ENCODE results near the gene CCDC61.
A peak's percentile ranks its signal among the peaks of the same experiment; 100 is the strongest.

The CCDC61 gene

DNA sequence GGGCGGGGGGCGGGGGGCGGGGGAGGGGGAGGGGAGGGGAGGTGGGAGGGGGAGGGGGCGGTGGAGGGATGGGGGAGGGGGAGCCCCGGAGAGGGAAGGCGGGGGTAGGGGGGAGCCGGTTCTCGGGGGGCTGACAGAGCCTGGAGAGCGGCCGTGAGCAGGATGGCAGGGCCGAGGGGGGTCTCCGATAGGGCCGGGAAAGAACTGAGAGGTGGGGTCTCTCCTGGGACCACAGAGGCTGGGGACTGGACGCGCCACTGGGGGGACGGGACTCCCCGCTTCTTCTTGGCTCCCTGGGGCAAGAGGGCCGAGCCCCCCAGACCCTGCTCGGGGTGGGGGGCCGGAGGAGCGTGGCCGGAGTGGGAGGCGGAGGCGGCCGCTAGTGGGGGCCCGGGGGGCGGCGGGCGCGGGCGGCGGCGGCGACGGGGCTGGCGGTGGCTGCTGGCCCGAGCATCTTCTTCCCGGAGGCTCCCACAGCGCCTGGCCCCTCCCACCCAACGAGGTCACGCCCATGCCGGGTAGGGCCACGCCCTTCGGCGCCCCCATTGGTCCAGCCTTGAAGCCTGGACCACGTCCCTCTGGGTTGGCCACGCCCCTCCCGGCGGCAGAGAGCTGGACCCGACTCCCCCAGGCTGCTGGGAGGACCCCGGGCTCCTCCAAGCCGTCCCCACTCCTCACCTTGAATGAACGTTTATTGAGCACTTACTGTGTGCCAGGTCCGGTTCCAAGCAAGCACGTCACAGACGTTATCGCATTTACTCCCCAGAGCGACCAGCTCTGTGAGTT is 21.5 kb upstream of the CCDC61 start, which contains the start of gene NOVA2:
TSS of gene NOVA2 (minus strand) at position 313 of the 786 bp plus-strand sequence. CDS start 514 bp downstream, outside the sequence.
- DNase-seq: peak; percentile 38

DNA sequence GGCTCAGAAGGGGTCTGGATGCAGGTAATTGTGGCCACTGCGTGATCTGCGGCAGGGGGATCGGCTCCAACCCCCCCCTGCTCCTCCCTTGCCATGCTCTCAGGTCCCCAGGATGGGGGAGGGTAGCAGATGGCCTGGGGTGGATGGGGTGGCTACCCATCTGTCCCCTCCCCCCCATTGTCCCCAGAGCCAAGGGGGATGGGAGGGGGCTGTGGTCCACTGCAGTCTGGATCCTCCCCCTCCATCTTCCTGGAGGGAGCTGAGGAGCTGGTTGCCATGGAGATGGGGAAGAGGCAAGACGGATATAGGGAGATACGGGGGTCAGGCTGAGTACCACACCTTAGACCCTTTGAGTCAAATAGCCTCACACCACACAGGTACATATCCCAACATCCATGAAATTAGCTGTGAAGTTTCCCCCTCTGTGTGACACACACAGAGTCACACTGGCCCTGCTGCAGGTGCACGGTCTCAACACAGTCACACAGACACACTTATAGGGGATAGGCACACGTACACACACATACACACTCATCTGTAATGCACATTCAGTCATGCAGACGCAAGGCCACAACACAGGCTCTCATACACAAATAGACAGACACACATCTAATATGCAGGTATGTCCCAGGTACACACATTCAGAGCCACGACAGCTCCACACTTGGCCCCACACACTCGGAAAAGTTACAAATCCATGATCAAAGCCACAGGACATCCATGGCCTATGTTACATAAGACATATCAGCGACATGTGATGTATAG is 19.8 kb upstream of the CCDC61 start:
- no peak for DNase-seq

DNA sequence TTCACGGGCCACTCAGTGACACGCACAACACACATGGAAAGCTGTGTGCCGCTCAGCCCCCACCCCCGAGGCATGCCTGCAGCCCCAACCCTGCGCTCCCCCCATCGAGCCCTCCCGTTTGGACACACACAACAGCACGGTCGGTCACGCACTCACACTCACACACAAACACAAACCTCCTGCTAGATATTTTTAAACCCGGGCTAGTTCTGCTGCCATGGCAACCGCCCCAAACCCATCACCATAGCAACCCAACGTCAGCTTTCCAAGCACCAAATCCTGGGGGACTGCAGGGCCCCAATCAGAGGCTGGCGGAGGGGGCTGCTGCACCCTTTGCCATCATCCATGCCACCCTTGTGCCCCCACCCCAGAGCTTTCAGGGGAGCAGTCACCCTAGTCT is 19.1 kb upstream of the CCDC61 start:
- no peak for DNase-seq

DNA sequence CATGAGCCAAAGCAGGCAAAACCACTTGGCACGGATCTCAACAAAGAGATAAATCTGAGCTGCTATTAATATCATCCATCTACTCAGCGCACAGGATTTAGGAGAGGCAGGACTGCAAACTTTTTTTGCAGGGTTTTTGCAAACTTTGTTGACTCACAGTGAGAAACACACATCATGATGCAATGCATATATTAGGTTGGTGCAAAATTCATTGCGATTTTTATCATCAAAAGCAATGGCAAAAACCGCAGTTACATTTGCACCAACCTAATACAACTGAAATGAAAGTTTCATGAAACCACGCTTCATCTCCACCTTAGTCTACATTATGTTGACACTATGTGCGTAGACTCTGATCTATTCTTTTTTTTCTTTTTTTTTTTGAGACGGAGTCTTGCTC is 17.1 kb upstream of the CCDC61 start:
- no peak for DNase-seq

DNA sequence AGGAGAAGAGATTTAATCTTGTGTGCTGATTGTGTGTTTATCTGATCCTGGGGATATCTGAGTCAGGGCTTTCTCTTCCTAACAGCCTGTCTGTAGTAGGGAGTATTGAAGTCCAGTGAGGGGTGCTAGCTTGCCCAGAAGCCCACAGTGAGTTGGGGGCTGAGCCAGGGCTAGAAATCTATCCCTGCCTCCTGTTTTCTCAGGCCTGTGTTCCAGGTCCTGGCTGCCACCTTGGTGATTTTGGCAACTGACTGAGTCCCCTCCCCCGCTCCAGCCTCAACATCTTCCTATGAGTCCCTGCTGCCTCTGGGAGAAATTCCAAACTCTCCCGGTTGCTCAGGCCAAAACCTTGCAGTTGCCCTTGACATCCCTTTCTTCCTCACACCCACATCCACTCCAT is 13.9 kb upstream of the CCDC61 start:
- DNase-seq: no peak

DNA sequence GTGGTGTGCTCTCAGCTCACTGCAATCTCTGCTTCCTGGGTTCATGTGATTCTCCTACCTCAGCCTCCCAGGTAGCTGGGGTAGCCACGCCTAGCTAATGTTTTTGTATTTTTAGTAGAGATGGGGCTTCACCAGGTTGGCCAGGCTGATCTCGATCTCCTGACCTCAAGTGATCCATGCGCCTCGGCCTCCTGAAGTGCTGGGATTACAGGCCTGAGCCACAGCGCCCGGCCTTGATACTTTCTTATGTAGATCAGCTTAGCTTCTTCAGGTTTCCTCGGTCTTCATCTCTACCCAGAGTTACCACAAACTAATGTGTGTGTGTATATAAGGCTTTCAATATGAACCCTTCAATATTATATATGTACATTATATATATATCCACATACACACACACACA is 9.9 kb upstream of the CCDC61 start:
- no peak for DNase-seq

DNA sequence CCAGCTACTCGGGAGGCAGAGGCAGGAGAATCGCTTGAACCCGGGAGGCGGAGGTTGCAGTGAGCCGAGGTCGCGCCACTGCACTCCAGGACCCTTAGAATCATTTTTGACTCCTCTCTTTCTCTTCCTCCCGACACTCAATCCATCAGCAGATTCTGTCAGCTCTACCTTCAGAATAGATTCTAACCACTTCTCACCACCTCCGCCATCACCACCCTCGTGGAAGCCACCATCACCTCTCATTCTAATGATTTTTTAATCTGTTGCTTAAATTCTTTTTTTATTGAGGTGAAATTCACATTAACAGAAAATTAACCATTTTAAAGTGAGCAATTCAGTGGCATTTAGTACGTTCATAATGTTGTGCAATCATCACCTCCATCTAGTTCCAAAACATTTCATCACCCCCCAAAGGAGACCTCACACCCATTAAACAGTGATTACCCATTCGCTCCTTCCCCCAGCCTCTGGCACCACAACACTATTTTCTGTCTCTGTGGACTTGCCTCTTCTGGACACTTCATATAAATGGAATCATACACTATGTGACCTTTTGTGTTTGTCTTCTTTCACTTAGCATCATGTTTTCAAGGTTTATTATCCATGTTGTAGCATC is 5.0 kb upstream of the CCDC61 start:
- no peak for DNase-seq

DNA sequence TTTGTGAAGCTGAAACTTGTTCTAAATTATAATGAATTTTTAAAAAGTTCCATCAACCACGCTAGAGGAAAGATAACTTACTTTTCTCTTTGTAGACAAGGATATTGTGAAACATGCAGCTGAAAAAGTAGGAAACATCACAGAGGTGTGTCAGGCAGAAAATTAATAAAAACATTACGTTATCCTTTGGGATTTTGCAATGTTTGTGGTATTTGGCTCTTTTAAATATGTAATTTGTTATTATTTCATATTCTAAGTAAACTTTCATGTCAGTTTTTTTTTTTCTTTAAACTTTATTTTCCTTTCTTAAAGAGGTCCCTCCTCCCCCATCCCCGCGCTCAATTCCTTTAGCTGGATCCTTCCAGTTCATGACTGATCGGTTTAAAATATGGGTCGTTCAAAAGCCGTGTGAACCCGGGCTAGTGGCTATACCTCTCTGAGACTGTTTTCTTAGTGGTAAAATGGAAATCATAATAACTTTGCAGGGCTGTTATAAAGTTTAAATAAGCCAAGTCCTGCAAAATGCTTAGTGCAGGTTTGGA is 740 bp upstream of the CCDC61 start:
- no peak for DNase-seq

DNA sequence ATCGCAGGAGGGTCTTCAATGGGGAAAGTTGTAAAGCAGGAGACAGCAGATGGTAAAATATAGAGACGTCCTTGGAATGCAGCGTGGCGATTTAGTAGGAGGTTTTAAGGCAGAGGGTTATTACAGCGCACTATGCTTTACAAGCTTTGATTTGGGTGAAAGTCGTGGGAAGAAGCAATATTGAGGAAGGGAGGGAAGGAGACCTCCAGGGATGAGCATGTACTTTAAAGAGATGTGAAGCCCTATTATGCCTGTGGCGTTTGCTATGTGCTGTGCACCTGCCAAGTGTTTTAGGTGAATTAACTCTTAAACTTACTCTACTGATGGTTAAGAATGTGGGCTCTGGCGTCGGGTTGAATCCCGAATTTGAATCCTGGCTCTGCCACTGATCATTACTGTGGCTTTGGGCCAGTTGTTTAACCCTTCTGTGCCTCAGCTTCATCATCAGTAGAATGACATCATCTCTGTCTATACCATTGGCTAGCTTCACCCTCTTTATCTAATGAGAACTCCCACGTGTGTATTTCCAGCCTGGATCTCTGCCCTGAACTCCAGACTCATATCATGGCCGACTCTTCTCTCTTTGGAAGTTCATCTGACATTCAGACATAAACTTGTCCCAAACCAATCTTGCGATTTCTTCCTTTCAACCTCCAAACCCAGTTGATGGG is 583 bp downstream of the CCDC61 start:
- DNase-seq: no peak

DNA sequence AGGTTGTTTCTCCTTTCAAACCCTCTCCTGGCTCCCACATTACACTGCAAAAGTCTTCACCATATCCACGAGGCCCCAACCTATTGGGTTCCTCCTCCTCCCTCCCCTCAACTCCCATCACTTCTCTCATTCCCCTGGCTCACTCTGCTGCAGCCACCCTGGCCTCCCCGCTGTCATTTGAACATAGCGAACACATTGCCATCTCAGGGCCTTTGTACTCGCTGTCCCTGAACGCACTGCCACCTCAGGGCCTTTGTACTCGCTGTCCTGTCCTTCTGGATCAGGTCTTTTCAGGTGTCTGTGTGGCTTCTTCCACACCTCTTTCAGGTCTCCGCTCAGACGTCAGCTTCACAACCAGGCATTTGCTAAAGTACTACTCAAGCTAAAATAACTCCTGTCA is 1.7 kb downstream of the CCDC61 start:
- DNase-seq: no peak

DNA sequence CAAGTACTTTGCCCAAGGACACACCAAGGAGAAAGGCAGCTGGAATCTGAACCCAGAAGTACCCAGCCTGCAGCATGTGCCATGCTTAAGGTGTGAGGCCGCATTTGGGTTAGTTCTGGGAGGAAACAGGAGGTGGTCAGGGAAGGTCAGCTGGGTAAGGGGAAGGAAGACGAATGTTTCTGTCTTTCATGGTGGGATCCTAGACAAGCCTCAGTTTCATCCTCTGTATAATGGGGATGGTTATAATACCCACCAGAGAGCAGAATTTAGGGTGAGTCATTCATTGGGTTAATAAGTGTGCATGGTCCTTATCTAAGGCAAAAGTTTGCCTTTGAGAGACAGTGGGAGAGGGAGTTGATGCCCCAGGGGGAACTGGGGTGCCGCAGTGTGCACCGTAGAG is 3.6 kb downstream of the CCDC61 start:
- no peak for DNase-seq

DNA sequence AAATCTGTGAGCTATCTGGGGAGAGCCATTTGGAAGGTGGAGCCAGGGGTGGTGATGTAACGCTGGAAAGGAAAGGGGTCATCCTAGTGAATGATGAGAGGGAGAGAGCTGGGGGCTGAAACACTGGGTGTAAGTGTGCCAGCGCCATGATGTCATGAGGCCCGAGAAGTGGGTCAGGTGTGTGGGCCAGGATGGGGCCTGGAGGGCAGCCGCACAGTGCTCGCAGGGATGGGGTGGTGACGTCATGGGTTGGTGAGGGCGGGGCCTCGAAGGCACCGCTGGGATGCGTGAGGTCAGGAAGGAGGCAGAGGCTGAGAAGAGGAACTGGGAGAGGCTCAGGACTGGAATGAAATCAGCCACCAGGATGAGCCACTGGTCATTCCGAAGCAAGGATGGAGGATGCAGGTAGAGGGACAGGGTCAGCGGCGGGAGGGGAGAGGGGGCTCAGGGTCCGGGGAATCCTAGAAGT is 4.4 kb downstream of the CCDC61 start:
- DNase-seq: no peak

DNA sequence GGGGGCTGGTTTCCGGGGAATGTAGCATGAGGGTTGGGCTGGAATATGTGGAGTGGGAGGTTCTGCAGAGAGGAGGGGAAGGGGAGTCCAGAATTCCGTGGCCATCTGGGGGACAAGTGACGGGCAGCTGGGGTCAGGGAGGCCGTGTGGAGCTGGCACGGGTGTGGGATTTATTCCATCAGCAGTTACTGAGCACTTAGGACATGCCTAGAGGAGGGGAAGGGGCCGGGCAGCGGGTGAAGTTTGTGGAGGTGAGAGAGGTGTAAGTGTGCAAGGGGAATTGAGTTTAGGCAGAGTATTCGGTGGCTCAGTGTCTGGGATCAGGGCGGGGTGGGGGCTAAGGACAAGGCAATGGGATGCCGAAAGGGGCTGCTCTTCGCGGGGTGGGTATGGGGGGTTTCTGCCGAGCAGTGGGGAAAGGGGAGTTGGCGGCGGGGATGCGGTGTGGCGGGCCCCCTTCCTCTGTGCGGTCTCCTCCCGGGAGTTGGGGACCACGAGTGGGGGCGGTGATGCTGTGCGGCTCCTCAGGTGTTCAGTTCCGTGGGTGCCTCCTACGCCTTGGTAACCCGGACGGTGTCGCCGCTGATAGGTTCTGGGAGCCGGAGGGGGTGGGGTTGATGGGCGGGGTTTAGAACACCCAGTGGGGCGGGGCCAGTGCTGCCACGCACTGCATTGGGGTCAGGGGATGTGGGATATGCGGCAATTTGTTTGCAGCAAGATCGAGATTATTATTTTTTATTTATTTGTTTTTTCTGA is 5.4 kb downstream of the CCDC61 start:
- peak; percentile 75 for DNase-seq

DNA sequence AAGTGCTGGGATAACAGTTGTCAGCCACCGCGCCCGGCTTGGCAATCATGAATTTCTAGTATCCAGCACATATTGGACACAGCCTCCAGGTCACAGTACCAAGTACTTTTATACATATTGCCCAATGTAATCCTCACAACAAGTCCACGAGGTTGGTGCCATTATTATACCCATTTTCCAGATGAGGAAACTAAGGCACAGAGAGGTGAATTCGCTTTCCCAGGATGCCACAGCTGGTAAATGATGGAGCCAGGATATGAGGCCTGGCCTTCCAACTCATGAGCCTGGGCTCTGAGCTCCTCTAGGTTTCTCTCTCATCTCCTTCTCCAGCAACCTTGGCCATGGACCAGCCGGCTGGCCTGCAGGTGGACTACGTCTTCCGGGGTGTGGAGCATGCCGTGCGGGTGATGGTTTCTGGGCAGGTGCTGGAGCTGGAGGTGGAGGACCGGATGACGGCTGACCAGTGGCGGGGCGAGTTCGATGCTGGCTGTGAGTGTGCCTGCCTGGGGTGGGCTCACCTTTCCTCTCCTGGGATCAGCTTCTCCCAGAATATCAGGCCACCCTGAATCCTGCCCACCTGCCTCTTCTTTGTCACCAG is 7.5 kb downstream of the CCDC61 start:
- DNase-seq: no peak

DNA sequence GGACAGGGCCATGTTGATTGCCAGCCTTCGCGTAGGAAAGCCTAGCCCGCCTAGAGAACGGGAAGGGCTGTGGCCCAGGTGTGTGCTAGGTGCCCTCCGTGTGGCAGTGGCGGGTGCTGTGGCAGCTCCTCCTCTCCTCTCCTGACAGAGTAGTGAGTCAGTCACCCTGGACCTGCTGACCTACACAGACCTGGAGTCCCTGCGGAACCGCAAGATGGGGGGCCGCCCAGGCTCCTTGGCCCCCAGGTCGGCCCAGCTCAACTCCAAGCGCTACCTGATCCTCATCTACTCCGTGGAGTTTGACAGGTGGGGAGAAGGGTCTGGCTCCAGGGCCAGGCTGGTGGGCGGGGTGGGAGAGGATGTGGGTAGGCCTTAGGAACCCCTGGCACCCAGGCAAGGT is 11.1 kb downstream of the CCDC61 start:
- DNase-seq: no peak

DNA sequence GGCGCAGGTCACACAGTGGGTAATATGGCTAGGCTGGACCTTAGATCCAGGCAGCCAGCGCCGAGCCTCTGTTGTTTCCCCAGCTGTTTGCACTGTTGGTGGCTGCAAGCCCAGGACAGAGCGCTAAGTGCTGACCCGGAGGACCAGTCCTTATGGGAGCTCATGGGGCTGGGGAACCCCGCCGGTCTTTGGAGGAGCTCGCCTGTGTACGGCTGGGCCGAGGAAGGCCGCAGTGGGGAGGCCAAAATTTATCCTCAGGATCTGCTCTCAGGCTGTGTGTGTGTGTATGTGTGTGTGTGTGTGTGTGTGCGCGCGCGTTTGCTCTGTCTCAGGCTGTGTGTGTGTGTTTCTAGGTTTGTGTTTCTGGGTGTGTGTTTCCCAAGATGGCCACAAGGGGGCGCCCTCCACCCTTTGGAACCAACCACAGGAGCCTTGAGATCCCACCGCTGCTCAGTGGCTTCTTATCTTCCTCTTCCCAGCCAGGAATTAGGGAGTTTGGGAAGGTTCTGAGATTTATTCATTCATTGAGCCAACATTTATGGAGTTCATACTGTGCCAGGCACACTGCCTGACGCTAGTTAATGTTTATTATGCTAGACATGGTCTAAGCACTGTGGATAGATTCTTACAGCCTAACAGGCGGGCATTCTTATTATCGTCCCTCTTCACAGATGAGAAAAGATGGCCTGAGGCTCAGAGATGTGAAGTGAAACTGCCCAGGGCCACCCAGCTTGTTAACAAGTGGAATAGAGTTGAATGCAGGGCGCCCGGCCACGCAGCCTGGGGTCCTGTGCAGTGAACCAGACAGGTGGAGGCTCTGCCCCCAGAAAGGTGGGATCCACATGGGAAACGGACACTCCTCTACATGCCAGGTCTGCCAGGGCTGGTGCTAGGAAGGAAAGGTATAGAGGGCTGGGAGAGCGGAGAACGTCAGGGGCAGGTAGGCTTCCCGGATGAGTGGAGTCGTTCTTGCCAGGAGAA is 14.6 kb downstream of the CCDC61 start:
- peak; percentile 72 for DNase-seq

DNA sequence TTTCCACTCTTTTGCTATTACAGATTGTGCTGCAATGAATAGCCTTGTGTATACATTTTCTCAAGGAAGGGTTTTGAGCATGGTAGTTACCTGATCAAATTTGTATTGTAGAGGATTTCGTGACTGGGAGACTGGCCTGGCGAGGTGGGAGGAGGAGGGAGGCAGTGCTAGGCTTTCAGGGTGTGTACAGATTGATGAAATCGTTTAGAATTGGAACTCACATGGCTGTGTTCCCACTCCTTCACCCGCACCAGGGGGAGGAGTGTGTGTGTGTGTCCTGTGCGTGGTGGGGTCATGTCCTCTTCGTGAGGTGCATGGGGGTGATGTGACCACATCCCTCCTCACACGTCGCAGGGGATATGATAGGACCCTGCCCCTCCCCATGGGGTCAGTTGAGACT is 19.3 kb downstream of the CCDC61 start:
- no peak for DNase-seq

DNA sequence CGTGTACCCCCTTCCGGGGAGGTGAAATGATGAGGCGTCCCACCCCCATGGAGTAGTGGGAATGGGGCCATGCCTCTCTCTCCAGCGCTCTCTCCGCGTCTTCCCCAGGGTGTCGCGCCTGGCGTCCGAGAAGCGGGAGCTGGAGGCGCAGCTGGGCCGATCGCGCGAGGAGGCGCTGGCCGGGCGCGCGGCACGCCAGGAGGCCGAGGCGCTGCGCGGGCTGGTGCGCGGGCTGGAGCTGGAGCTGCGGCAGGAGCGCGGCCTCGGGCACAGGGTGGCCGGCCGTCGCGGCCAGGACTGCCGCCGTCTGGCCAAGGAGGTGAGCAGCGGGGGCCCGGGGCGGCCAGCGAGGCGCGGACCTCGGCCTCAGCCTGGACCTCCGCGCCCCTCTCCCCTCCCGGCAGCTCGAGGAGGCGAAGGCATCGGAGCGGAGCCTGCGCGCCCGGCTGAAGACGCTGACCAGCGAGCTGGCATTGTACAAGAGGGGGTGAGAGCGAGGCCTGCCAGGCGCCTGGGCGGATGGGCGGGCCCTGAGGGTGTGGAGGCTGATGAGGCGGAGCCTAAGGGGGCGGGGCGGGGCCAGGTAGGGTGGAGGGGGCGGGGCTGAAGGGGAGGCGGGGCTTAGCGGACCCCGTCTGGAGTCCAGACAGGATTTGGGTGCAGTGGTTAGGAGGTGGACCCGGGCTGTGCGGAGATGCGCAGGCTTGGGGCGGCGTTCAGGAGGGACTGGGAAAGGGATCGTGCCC is 19.8 kb downstream of the CCDC61 start:
- DNase-seq: peak; percentile 72

DNA sequence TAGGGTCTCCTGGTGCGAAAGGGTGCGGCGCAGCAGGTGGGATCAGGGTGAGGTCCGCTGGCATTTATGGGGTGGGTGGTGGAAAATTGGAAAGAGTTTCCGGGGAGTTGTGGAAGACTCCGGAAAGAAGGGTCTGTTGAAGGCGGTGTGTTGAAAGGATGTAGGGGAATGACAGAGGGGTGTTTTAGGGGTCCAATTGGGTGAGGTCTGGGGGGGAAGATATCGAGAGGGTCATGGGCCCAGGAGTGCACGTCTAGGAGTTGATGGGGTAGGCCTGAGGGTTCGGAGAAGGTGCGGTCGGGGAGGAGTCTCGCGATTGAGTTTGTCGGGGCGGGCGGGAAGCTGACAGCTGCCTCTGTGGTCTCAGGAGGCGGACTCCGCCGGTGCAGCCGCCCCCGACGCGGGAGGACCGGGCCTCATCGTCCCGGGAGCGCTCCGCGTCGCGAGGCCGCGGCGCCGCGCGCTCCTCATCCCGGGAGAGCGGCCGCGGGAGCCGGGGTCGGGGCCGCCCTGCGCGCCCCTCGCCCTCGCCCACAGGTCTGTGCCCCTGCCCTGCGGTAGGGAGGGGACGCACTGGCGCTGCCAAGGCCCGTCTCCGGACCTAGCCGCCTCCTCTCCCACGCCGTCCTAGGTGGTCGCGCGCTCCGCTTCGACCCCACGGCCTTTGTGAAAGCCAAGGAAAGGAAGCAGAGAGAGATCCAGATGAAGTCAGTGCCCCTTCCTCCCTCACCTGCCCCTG is 20.6 kb downstream of the CCDC61 start:
- peak; percentile 55 for DNase-seq
